GM21576 (cell line): Measurements from ENCODE around the gene PSMD9.
"Not testable (repeated sequence)": the region's sequence is repeated elsewhere in the genome, so short reads cannot be mapped to it uniquely, and the experiment has no call there.

ENCODE experiments used
- ATAC-seq: cut with Tn5 transposase; IDR thresholded peaks from one replicate; pipeline ENCODE4 v1.9.1; 2021; ENCODE audit warnings: mild to moderate bottlenecking, moderate library complexity; ENCODE audit not compliant: unreplicated experiment

Gene PSMD9

DNA sequence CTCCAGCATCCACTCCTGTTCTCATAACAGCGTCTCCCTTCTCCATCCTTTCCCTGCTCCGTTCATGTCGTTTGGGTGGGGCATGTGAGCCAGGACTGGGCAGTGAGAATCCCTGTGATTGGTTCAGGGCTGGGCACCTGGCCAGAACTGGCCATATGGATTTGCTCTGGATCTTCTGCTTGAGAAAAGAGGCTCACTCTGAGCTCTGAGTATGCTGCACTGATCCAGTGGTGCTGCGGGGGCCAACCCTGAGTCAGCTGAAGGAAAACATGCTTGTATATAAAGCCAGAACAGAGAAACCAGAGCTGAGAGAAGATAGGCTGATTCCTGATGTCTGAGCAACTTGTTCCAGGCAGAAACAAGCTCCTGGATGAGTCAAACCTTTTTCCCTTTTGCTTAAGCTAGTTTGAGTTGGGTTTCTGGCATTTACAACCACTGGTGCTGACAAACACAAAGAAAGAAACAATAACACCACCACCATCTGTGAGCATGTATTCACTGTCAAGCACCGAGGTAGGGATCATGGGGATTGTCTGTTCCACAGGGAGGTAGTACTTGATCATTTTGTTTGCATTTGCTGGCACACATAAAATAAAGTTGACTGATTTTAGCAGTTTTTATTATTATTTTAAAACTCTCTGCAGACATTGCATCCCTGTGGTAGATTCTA is 15.9 kb upstream of the PSMD9 start:
- no peak for ATAC-seq

DNA sequence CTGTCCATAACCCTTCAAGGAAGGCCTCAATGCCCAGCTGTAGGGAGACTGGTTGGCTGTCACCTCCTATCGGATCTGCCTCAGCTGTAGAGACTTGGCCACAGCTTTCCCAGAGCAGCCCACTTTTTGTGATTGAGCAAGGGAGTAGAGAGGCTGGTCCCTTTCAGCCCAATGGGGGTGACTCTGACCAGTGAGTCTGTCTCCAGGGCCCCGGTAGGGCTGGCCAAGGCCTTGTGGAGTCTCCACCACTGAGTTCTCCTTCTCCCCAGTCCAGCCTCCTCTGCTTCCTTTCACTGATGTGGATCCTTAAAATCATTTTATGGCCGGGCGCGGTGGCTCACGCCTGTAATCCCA is 15.4 kb upstream of the PSMD9 start:
- no peak for ATAC-seq

DNA sequence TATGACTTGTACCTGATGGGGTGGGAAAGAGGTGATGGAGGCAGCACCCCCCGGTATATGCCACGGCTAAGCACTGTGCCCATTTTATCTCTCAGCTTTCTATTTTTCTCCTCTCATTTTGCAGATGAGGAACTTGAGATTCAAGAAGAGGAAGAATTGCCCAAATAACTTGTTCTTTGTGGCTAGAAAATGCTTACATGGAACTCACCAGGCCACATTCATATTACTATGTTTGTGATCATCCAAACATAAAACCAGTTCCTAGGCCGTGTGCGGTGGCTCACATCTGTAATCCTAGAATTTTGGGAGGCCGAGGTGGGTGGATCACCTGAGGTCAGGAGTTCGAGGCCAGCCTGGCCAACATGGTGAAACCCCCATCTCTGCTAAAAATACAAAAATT is 14.5 kb upstream of the PSMD9 start:
- no peak for ATAC-seq

DNA sequence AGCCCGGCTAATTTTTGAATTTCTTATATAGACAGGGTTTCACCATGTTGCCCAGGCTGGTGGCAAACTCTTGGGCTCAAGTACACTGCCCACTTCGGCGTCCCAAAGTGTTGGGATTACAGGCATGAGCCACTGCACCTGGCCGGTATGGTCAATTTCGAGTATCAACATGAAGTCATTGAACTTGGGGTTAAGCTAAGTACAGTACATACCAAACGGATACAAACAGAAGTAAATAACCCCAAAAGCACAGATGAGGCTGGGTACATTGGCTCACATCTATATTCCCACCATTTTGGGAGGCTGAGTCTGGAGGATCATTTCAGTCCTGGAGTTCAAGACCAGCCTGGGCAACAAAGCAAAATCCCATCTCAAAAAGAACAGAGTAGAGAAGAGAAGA is 13.0 kb upstream of the PSMD9 start:
- no peak for ATAC-seq

DNA sequence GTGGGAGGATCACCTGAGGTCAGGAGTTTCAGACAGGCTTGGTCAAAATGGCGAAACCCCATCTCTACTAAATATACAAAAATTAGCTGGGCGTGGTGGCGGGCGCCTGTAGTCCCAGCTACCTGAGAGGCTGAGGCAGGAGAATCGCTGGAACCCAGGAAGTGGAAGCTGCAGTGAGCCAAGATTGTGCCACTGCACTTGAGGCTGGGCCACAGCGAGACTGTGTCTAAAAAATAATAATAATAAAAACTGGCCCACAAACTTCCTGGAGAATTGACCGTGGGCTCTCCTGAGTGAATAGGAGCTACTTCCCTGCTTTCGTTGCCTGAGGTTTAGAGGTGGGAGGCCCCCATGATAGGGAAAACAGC is 12.5 kb upstream of the PSMD9 start:
- ATAC-seq: not testable (repeated sequence)

DNA sequence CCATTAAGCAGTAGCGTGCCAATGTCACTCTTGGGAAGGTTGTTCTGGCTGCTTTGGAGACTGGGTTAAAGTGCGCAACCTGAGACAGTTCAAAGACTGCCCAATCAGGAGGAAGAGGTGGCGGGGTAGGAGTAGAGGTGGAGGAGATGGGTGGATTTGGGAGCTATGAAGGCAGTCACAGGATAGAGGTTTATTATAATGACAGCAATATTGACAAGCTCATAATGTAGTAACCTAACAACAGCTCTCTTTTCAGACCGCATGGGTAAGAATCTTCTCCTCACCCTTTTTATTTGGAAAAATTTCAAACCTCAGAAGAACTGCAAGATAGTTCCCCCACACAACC is 5.3 kb upstream of the PSMD9 start:
- ATAC-seq: no peak

DNA sequence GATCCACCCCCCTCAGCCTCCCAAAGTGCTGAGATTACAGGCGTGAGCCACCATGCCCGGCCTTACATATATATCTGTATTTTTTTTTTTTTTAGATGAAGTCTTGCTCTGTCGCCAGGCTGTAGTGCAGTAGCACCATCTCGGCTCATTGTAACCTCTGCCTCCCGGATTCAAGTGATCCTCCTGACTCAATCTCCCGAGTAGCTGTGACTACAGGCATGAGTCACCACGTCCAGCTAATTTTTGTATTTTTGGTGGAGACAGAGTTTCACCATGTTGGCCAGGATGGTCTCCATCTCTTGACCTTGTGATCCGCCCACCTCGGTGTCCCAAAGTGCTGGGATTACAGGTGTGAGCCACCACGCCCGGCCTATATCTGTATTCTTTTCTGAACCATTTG is 3.5 kb upstream of the PSMD9 start:
- ATAC-seq: not testable (repeated sequence)

DNA sequence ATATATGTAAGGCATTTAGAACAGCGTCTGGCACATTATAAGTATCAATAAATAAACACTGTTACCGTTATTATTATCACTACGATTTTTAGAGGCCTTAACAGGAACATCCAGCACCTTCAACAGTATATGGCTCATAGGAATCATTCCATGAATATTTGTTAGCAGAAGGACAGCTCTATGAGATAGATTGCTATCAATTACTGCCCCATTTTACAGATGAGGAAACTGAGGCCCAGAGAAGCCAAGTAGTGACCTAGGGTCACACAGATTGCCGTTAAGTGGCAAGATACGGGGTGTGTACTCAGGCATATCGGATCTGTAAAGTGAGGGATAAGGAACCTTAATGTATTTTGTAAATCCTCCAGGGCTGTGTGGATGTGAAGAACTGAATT is 510 bp upstream of the PSMD9 start:
- ATAC-seq: no peak

DNA sequence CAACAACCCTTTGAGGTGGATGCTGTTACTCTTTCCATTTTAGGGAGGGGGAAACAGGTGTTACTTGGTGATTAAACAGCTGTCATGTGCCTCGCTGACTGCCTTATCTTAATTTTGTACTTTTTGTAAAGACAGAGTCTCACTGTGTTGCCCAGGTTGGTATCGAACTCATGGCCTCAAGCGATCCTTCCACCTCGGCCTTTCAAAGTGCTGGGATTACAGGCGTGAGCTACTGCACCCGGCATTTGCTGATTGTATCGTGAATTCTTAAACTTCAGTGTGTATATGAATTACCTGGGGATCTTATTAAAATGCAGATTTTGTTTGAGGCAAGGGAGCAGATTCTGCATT is 659 bp downstream of the PSMD9 start:
- no peak for ATAC-seq

DNA sequence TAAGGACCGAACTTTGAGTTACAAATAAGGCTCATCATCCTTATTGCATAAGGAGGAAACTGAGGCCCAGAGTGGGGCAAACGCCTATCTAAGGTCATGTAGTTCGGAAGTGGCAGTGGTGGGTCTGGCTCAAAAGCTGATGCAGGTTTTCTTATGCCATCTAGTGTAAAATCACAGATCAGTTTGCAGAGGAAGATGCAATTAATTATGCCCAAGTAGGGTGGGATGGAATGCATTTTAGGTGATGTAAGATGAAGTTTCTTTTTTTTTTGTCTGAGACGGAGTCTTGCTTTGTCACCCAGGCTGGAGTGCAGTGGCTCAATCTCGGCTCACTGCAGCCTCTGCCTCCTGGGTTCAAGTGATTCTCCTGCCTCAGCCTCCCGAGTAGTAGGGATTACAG is 1.1 kb downstream of the PSMD9 start:
- not testable (repeated sequence) for ATAC-seq

DNA sequence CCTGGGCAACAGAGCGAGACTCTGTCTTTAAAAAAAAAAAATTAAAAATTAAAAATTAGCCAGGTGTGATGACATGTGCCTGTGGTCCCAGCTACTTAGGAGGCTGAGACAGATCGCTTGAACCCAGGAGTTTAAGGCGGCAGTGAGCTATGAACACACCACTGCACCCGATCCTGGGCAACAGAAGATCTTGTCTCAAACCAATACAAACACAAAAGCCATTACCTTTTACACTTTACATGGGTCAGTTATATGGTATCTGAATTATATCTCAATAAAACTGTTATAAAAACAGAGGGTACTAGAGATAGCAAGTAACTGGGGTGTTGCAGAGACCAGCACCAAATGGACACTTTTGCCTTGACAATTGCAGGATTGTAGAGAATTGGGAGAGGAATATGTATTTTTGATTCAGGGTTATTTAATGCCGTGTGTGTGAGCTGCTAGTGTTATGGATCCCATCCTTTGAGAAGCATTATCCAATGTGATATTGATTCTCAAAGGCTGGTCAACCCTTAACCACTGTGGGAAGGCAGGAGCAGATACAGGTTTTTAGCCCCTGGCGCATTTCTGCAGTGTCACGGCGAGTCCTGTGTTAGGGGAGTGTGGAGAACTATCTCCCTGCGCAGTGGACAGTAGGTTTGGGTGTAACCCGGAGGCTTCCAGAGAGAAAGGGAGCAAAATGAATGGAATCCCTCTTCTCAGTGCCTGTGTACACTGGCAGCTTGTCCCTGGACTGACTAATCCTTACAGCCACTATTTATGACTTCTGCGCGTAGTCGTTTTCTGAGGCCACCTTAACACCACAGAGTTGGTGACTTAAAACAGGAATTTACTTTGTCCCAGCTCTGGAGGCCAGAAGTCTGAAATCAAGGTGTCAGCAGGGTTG is 4.3 kb downstream of the PSMD9 start:
- no peak for ATAC-seq

DNA sequence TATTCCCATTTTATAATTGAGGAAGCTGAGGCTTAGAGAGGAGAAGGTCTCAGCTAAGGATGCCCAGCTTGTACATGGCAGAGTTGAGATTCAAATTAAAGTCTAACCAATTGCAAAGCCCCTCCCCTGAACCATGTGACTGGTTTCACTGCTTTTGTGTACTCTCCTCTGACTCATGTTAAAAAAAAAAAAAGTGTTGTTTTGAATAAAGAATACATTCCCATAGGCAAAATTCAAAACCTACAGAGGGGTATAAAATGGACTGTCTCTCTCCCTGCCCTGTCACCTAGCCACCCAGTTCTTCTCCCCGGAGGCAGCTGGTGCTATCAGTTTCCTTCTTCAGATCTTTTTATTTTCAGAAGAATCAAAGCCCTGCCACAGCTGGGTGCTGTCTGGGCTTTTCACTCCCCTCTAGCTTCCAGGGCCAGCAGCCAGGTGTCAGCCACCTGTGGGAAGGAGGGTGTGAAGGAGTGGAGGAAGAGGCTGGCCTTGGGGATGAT is 5.4 kb downstream of the PSMD9 start:
- no peak for ATAC-seq

DNA sequence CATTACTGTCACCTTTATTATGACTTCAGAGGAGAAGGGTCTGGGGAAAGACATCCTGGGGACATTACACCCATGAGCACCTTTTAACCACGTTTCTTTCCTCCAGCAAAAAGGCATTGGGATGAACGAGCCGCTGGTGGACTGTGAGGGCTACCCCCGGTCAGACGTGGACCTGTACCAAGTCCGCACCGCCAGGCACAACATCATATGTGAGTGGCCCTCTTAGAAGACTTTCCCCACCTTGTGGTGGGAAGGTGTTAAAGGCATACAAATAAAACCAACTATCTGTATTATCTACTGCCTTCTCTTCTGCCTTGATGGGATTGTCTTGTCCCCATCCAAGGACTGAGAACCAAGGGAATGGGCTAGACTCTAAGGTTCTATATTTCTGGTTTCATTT is 6.0 kb downstream of the PSMD9 start:
- no peak for ATAC-seq

DNA sequence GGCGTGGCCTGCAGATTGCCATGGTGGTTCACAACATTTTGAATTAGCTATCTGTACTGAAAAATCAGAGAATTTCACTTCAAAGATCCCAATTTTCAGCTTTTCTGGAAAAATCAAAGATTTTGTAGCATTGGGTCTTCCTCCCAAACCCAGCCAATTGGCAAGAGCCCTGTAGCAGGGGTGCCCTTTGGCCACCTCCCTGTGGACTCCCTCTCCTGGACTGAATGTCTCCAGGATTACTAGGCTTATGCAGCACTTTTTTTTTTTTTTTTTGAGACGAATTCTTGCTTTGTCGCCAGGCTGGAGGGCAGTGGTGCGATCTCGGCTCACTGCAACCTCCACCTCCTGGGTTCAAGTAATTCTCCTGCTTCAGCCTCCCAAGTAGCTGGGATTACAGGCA is 9.7 kb downstream of the PSMD9 start:
- no peak for ATAC-seq

DNA sequence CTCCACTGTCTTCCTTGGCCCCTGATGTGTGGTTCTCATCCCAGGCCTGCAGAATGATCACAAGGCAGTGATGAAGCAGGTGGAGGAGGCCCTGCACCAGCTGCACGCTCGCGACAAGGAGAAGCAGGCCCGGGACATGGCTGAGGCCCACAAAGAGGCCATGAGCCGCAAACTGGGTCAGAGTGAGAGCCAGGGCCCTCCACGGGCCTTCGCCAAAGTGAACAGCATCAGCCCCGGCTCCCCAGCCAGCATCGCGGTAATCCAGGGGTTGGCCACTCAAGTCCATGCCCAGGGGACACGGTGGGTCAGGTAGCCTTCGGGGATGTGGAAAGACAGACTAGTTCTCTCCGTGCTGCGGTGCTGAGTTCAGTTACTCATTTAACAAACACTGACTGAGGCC is 11.0 kb downstream of the PSMD9 start:
- no peak for ATAC-seq

DNA sequence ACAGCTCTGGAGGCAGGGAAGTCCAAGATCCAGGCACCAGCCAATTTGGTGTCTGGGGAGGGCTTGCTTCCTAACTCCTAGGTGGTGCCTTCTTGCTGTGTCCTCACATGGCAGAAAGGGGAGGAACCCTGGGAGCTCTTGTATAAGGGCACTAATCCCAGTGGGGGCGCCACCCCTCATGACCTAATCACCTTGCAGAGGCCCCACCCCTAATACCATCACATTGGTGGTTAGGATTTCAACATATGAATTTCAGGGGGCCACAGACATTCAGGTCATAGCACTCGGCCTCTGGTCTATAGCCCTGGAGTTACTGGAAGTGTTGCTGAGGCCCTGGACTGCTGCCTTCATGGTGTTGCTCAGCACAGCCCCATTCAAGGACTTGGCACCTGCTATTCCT is 14.6 kb downstream of the PSMD9 start:
- no peak for ATAC-seq

DNA sequence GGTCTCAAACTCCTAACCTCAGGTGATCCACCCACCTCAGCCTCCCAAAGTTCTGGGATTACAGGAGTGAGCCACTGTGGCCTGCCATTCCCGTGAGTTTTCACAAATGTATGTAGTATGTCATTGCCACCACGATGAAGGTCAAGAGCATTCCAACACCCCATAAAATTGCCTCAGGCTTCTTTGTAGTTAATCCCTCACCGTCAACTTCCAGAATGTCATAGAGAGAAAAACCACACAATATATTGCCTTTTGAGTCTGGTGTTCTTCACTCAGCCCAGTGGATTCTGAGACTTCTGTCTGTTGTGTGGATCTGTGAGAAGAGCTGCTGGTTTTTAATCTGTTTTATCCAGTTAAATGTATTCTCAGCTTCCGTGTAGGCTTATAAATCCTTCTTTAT is 17.2 kb downstream of the PSMD9 start:
- no peak for ATAC-seq

DNA sequence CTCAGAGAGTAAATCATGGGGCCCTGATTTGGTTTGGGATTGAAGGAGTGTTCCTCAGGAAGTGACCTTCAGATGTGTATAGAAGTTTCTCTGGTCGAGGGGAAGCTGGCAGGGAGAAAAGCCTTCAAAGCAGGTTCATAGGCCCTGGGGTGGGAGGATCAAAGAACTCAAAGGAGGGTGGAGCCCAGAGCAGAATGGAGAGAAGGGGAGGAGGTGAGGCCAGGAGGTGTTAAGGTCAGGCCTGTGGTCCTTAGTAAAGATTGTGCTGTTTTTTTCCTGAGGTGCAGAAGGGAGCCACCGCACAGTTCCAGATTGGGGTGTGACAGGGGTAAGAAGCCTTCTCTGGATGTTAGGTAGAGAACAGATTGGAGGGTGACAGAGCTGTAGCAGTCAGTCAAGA is 20.1 kb downstream of the PSMD9 start:
- no peak for ATAC-seq

DNA sequence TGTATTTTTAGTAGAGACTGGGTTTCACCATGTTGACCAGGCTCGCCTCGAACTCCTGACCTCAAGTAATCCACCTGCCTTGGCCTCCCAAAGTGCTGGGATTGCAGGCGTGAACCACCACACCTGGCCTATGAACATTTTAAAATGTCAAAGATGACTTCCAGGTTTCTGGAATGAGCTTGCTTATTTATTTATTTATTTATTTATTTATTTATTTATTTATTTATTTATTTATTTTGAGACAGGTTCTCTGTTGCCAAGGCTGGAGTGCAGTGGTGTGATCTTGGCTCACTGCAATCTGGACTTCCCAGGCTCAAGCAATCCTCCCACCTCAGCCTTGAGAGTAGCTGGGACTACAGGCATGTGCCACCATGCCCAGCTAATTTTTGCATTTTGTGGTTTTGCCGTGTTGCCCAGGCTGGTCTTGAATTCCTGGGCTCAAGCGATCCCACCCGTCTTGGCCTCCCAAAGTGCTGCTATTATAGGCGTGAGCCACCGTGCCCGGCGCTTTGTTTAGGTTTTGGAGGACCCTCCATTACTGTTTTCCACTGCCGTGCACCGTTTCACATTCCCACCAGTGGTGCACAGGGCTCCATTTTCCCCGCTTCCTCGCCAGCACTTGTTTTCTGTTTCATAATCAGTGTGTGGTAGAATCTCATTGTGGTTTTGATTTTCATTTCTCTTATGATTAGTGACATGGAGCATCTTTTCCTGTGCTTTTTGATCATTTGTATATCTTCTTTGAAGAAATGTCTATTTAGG is 23.4 kb downstream of the PSMD9 start:
- ATAC-seq: no peak

DNA sequence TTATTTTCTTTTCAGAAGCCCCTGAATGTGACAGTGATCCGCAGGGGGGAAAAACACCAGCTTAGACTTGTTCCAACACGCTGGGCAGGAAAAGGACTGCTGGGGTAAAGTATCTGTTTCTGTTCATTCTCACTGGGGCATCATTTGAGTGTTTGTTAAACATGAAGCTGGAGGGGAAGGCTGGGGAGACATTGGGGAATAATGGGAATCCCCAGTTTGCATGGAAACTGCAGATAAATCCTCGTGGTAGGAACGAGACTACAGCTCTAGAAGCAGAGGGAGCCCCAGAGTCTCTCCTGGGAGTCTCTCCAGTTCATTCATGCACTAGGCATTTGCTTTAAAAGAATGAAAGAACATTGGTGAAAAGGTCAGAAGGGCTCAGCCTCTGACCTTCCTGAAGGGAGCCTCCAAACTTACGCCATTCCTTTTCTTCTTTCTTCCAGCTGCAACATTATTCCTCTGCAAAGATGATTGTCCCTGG is 27.3 kb downstream of the PSMD9 start:
- no peak for ATAC-seq

DNA sequence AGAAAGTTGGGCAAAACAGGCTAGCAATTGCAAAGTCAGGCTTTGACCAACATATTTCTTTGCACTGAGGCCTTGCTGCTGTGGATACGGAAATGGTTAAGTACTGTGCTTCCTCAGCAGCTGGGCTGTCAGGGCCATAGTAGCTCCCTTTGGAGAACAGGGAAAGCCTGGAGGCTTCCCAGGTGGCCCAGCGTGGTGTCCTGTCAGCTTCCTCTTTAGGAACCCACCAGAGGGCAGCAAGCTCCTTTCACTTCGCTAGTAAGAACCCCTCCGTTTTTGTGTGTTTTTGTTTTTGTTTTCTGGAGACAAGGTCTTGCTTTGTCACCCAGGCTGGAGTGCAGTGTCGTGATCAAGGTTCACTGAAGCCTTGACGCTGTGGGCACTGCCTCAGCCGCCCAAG is 28.1 kb downstream of the PSMD9 start:
- ATAC-seq: no peak
